Right cardiac atrium (tissue), 5 donors: ENCODE results near the gene TMEM269. TPM values are rescaled to one million over a fixed set of nuclear protein-coding genes. Genes with fewer than 3 reads are reported as not detected.

Experiments used
- polyA plus RNA-seq: library from polyadenylated mRNA; stranded (reverse); fragments of 200-250 nt; gene quantifications from one replicate; pipeline ENCODE4 v1.2.3, GENCODE V29; 2013
- total RNA-seq, 4 donors: library from RNA; stranded (reverse); fragmentation: NEBNext Ultra II Directional; extraction: Animal tissue kit (Norgen Biotek cat#: 25700); gene quantifications; one replicate each; pipeline ENCODE4 v1.2.1, GENCODE V29; 2021
- donor health status: healthy with polysubstance abuse.
- donor health status: DM: no; HTN: yes; CAD: no.
- donor health status: DM: no; HTN: no; CAD: no.
- donor health status: DM: no; HTN: yes; CAD: no; lungs with severe emphysema.
- donor health status: DM: yes; HTN: yes; CAD: no.

The TMEM269 gene
- total and polyA plus RNA-seq, 5 donors: 0.06 TPM; not detected in 4

Other genes with a start within 250 kb of the TMEM269 start
- gene PPIH, start 126.6 kb upstream of the TMEM269 start, total RNA-seq: 10 to 100 TPM; 18.7 to 24.2 (median 19.8) TPM
- 27.5 TPM for gene PPIH, start 126.6 kb upstream of the TMEM269 start, polyA plus RNA-seq
- gene YBX1, start 102.6 kb upstream of the TMEM269 start, total RNA-seq: 100 to 1,000 TPM; 816 to 882 (median 837) TPM
- gene YBX1, start 102.6 kb upstream of the TMEM269 start, polyA plus RNA-seq: 993 TPM
- not detected for gene CLDN19, start 44.8 kb upstream of the TMEM269 start, total RNA-seq
- 0.79 TPM for gene CLDN19, start 44.8 kb upstream of the TMEM269 start, polyA plus RNA-seq
- gene P3H1, start 18.0 kb upstream of the TMEM269 start, total RNA-seq: 10 to 100 TPM; 12.8 to 17.8 (median 15.3) TPM
- gene P3H1, start 18.0 kb upstream of the TMEM269 start, polyA plus RNA-seq: 11.1 TPM
- gene C1orf50, start 17.7 kb upstream of the TMEM269 start, total RNA-seq: 10 to 100 TPM in 1 of 4 donors, 1 to 10 TPM in 3; 5.9 to 11.3 (median 7.5) TPM
- gene C1orf50, start 17.7 kb upstream of the TMEM269 start, polyA plus RNA-seq: 3.8 TPM
- 1 to 10 TPM; 3.4 to 6.8 (median 5.7) TPM for gene ERMAP, start 32.1 kb downstream of the TMEM269 start, total RNA-seq
- 2.2 TPM for gene ERMAP, start 32.1 kb downstream of the TMEM269 start, polyA plus RNA-seq
- 10 to 100 TPM; 12.7 to 17.5 (median 13.6) TPM for gene SVBP, start 32.4 kb downstream of the TMEM269 start, total RNA-seq
- gene SVBP, start 32.4 kb downstream of the TMEM269 start, polyA plus RNA-seq: 28.9 TPM
- 10 to 100 TPM in 1 of 4 donors, 1 to 10 TPM in 3; 5.5 to 10.3 (median 9.1) TPM for gene ZNF691, start 61.6 kb downstream of the TMEM269 start, total RNA-seq
- gene ZNF691, start 61.6 kb downstream of the TMEM269 start, polyA plus RNA-seq: 7.7 TPM
- 10 to 100 TPM in 3 of 4 donors, 1 to 10 TPM in 1; 8.1 to 25.7 (median 15.2) TPM for gene SLC2A1, start 173.9 kb downstream of the TMEM269 start, total RNA-seq
- 9.1 TPM for gene SLC2A1, start 173.9 kb downstream of the TMEM269 start, polyA plus RNA-seq